Neutrophil (primary cell): ENCODE results near the gene PTPRB.

Experiments
- H3K27ac ChIP-seq: fragments of 200-600 bp; sonication (generic); 2 replicates; pipeline ENCODE4 v1.5.1; 2016; ENCODE audit warnings: mild to moderate bottlenecking, moderate library complexity
- H3K27me3 ChIP-seq: fragments of 200-600 bp; sonication (generic); 2 replicates; pipeline ENCODE4 v1.6.0; 2016; ENCODE audit warnings: mild to moderate bottlenecking
- H3K36me3 ChIP-seq: fragments of 200-600 bp; sonication (generic); 2 replicates; pipeline ENCODE4 v1.5.1; 2017
- H3K4me1 ChIP-seq, 2 experiments: fragments of 200-600 bp in 1 of 2; sonication (generic) in 1 of 2; 1 replicate in 1 of 2; 2 replicates in 1 of 2; pipeline versions ENCODE4 v1.5.1 to v1.6.1; 2013 to 2016; ENCODE audit warnings: low read depth in 1 of 2, low read length in 1 of 2, mild to moderate bottlenecking in 1 of 2, moderate library complexity in 1 of 2; ENCODE audit not compliant: control insufficient read depth in 1 of 2, insufficient read depth in 1 of 2
- H3K4me3 ChIP-seq, 2 experiments: fragments of 200-600 bp in 1 of 2; sonication (generic) in 1 of 2; 1 replicate in 1 of 2; 2 replicates in 1 of 2; pipeline ENCODE4 v1.5.1; 2013 to 2016; ENCODE audit warnings: low read depth in 1 of 2, low read length in 1 of 2, mild to moderate bottlenecking in 1 of 2, moderate library complexity in 1 of 2
- H3K9me3 ChIP-seq: fragments of 200-600 bp; sonication (generic); 2 replicates; pipeline ENCODE4 v1.5.1; 2016
- TF ChIP-seq, protein P1 (sequence below): fragments of 200-600 bp; sonication (generic); IDR thresholded peaks from 2 replicates; pipeline ENCODE4 v1.5.1; 2016; ENCODE audit warnings: antibody characterized with exemption

PTPRB gene

DNA sequence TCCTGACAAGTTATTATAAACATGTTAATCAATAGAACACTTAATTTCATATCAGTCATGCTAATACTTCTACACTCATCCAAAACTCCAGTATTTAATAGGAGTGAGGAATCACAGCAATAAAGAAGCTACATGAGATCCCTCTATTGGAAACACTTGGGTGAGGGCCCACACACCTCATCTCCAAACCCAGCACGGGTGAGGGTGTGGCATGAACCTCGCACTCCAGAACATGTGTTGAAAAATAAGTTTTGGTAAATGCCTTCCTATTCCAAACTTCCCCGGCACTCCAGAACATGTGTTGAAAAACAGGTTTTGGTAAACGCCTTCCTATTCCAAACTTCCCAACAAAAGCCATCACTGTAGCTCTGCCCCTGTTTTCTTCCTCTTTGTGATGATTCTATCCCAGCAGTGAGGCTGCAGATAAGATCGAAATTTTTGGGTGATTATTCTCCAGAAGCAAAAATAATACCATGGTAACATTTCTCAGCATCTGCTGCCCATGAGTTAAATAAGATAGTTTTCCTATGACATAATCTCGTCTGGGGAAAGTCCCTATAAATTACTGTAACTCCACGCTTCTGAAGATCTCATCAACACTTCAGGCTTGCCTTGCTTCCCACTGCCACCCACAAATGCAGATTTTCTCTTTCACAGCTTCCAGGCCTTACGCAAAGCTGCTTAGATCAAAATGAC lies 24.4 kb upstream of the PTPRB start:
- H3K4me3 ChIP-seq = no peak overlapping the region
- H3K36me3 ChIP-seq = no peaks in the 10 kb centered on the region
- H3K27ac ChIP-seq = no peak overlapping the region
- H3K4me1 ChIP-seq = no peaks in the 10 kb centered on the region
- H3K27me3 ChIP-seq = no peaks in the 10 kb centered on the region
- TF ChIP-seq, protein P1, sequence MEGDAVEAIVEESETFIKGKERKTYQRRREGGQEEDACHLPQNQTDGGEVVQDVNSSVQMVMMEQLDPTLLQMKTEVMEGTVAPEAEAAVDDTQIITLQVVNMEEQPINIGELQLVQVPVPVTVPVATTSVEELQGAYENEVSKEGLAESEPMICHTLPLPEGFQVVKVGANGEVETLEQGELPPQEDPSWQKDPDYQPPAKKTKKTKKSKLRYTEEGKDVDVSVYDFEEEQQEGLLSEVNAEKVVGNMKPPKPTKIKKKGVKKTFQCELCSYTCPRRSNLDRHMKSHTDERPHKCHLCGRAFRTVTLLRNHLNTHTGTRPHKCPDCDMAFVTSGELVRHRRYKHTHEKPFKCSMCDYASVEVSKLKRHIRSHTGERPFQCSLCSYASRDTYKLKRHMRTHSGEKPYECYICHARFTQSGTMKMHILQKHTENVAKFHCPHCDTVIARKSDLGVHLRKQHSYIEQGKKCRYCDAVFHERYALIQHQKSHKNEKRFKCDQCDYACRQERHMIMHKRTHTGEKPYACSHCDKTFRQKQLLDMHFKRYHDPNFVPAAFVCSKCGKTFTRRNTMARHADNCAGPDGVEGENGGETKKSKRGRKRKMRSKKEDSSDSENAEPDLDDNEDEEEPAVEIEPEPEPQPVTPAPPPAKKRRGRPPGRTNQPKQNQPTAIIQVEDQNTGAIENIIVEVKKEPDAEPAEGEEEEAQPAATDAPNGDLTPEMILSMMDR = no peak
- no peaks in the 10 kb centered on the region for H3K9me3 ChIP-seq

DNA sequence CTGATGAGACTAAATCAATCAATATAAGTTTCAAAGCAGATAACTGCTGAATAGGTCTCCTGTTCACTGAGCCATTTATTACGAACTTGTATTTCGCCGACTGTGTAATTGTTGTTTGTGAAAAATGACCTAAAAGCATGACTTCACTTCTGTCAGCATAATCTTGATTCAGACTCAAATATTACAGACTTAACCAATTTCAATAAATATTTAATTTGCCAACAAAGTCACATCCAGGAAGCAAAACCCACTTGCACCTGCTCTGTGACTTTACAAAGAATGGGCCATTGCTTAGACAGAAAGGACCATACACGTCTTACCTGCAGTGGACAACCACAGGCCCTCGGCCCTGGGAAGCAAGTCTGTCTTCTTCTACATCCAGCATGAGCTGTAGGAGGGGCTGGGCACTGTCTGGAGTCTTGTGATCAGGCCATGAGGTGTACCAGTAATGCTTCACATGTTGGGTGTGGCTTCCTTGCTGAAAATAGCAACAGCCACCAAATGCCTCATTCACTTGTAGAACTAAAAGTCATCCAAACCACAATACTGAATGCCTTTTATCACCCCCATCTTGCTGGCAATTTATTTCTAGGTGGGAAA lies 23.5 kb upstream of the PTPRB start:
- Histone ChIP-seq H3K9me3 (no peaks in the 10 kb centered on the region), H3K27ac (no peak overlapping the region)
- TF ChIP-seq, protein P1 = no peak

GRCh38 chr12:70660002-70660604 lies 22.9 kb upstream of the PTPRB start:
- Histone ChIP-seq H3K4me3 (no peak overlapping the region), H3K27ac (no peak overlapping the region)

More for the DNA sequence above, 23.5 kb upstream of the PTPRB start:
- Histone ChIP-seq H3K36me3 (no peaks in the 10 kb centered on the region), H3K4me3 (no peak overlapping the region), H3K27me3 (no peaks in the 10 kb centered on the region), H3K4me1 (no peaks in the 10 kb centered on the region)

DNA sequence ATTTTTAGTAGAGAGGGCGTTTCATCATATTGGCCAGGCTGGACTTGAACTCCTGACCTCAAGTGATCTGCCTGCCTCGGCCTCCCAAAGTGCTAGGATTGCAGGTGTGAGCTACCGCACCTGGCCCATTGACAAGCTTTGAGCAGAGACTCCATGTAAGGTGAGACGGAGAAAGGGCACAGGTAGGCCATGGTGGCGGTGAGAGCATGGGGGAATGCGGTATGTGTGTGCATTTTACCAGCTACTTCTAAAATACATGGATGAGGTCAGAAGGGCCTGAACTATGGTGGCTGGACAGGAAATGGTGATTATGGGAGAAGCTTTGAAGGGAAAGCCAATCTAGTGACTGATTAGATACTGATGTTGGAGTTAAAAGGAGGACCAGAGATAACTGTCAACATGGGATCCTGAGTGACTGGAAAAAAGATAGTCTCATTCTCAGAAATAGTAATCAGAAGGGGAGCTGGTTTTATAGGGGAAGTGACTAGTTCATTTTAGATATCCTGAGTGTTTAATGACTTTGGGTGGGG lies 21.9 kb upstream of the PTPRB start:
- Histone ChIP-seq H3K4me3 (no peak overlapping the region), H3K36me3 (no peaks in the 10 kb centered on the region), H3K9me3 (no peaks in the 10 kb centered on the region), H3K27me3 (no peaks in the 10 kb centered on the region), H3K4me1 (no peaks in the 10 kb centered on the region), H3K27ac (no peak overlapping the region)
- TF ChIP-seq, protein P1 = no peak

More at GRCh38 chr12:70660002-70660604, 22.9 kb upstream of the PTPRB start:
- Histone ChIP-seq H3K4me1 (no peaks in the 10 kb centered on the region), H3K9me3 (no peaks in the 10 kb centered on the region), H3K36me3 (no peaks in the 10 kb centered on the region), H3K27me3 (no peaks in the 10 kb centered on the region)
- TF ChIP-seq, protein P1 = no peak

GRCh38 chr12:70657616-70658286 lies 20.5 kb upstream of the PTPRB start:
- Histone ChIP-seq H3K9me3 (no peaks in the 10 kb centered on the region), H3K36me3 (no peaks in the 10 kb centered on the region), H3K4me3 (no peak overlapping the region), H3K27me3 (no peaks in the 10 kb centered on the region), H3K4me1 (no peaks in the 10 kb centered on the region), H3K27ac (no peak overlapping the region)
- TF ChIP-seq, protein P1 = no peak
